Right lobe of liver (tissue), 6 donors: ENCODE data around the gene MAN1B1. TPM values are rescaled to one million over a fixed set of nuclear protein-coding genes. Genes with fewer than 3 reads are reported as not detected.

Experiments
- ATAC-seq, 4 donors: fragments of 200-7000 bp; cut with Tn5 transposase; one replicate each; pipeline ENCODE4 v1.9.1; 2020; ENCODE audit warnings: mild to moderate bottlenecking in 4 of 4, moderate library complexity in 4 of 4
- DNase-seq, 3 donors: peaks; one replicate each; pipeline ENCODE4 v3.0.0-alpha.2; 2020
- H3K27ac ChIP-seq, 3 donors: fragments of 200-600 bp; one replicate each; pipeline ENCODE4 v1.8.0; 2022
- H3K27me3 ChIP-seq, 2 donors: fragments of 200-600 bp; one replicate each; pipeline ENCODE4 v1.8.0; 2022
- H3K36me3 ChIP-seq, 4 donors: fragments of 200-600 bp; sonication (generic) in 1 of 4; one replicate each; pipeline versions ENCODE4 v1.5.1 to v1.8.0; 2017 to 2022; ENCODE audit warnings: control low read depth in 1 of 4
- H3K4me1 ChIP-seq, 4 donors: fragments of 200-600 bp; sonication (generic) in 1 of 4; one replicate each; pipeline versions ENCODE4 v1.5.1 to v1.8.0; 2017 to 2022; ENCODE audit warnings: control low read depth in 1 of 4
- H3K4me3 ChIP-seq, 3 donors: fragments of 200-600 bp; one replicate each; pipeline ENCODE4 v1.8.0; 2022
- H3K9me3 ChIP-seq, 4 donors: fragments of 200-600 bp; sonication (generic) in 1 of 4; one replicate each; pipeline versions ENCODE4 v1.5.1 to v1.8.0; 2017 to 2022; ENCODE audit warnings: control low read depth in 1 of 4
- POLR2A ChIP-seq: fragments of 450-650 bp; IDR thresholded peaks from one replicate; pipeline ENCODE4 v1.6.1; 2017; ENCODE audit warnings: antibody characterized with exemption, mild to moderate bottlenecking
- WGBS: methylation state at CpG from one replicate; pipeline ENCODE4 v1.1.6; 2018; ENCODE audit warnings: low coverage, low lambda C conversion rate; ENCODE audit not compliant: insufficient coverage; ENCODE audit errors: missing lambda C conversion rate; 5-methylcytosine and 5-hydroxymethylcytosine counted together
- intact Hi-C, 2 donors: fragments of 100-400 bp; cut with DNase I; formaldehyde crosslinking; loops; one replicate each; pipeline versions ENCODE4 v1.11.2 to v1.14.1; 2022
- total RNA-seq, 6 experiments: library from RNA; depleted of rRNA in 2 of 6; stranded (reverse); fragments of >200 nt in 2 of 6; fragmentation: NEBNext Ultra II Directional in 3 of 6; extraction: Animal tissue kit (Norgen Biotek cat#: 25700) in 3 of 6; gene quantifications; one replicate each; pipeline versions ENCODE4 v1.1.0 to v1.2.4, GENCODE V29; 2016 to 2023
- TF ChIP-seq, protein P1 (sequence below), 4 donors: fragments of 200-600 bp in 3 of 4; fragments of 450-650 bp in 1 of 4; IDR thresholded peaks; one replicate each; pipeline versions ENCODE4 v1.5.1 to v1.8.0; 2016 to 2022; ENCODE audit warnings: antibody characterized with exemption in 4 of 4, mild to moderate bottlenecking in 2 of 4
- donor health status: DM: no; HTN: yes; CAD: no.
- donor health status: DM: no; HTN: no; CAD: no.
- donor health status: DM: no; HTN: no; CAD: no.
- donor health status: DM: no; HTN: yes; CAD: no.
- donor health status: DM: no; HTN: yes; CAD: no.

MAN1B1 gene
- total RNA-seq, 6 experiments from 2014 or later, result 24.0 to 39.1 (median 28.8) TPM

DNA sequence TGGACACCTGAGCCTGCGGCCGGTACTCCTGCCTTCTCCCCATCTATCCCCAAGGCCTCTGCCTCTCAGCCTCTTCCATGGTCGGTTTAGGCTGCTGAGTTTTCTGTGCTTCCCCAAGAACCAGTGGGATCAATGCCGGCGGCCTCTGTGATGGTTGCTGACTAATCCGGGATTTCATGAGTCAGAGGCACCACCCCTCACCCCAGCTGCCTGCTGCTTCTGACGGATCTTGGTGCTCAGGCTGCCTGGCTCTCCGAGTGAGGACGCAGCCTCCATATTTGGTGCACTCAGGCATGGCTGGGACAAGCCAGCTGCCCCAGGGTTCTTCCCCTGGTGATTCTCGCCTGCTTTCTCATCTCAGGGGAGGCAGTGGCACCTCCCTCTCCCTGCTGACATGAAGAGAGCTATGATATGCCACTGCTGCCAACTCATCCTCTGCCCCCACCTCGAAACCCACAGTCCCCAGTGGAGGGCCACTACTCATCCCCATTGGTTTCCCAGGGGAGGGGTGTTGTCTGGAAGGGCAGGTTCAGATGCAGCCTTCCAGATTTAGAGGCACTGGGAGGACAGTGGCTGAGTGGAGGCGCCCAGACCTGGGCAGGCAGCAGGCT, 3.3 kb upstream of the MAN1B1 start:
- intact Hi-C loops, result no loop called here
- ATAC-seq (no peak), DNase-seq (no peak)
- 74% methylated on average over 4 of the region's 12 CpGs for WGBS
- H3K4me1 ChIP-seq, result peaks cover 0 to 17% (median 8%) of the 10 kb centered on the region in 4 donors
- H3K27me3 ChIP-seq, result peaks cover 0 to 6% of the 10 kb centered on the region in 2 donors
- no peak overlapping the region for H3K4me3 ChIP-seq
- H3K36me3 ChIP-seq, result peaks cover 0 to 4% (median 0%) of the 10 kb centered on the region in 4 donors
- TF ChIP-seq, protein P1, sequence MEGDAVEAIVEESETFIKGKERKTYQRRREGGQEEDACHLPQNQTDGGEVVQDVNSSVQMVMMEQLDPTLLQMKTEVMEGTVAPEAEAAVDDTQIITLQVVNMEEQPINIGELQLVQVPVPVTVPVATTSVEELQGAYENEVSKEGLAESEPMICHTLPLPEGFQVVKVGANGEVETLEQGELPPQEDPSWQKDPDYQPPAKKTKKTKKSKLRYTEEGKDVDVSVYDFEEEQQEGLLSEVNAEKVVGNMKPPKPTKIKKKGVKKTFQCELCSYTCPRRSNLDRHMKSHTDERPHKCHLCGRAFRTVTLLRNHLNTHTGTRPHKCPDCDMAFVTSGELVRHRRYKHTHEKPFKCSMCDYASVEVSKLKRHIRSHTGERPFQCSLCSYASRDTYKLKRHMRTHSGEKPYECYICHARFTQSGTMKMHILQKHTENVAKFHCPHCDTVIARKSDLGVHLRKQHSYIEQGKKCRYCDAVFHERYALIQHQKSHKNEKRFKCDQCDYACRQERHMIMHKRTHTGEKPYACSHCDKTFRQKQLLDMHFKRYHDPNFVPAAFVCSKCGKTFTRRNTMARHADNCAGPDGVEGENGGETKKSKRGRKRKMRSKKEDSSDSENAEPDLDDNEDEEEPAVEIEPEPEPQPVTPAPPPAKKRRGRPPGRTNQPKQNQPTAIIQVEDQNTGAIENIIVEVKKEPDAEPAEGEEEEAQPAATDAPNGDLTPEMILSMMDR (IDR thresholded peaks at IDR 0.05), result no peak
- no peak for TF ChIP-seq POLR2A
- H3K27ac ChIP-seq, result no peak overlapping the region
- H3K9me3 ChIP-seq, result no peaks in the 10 kb centered on the region

DNA sequence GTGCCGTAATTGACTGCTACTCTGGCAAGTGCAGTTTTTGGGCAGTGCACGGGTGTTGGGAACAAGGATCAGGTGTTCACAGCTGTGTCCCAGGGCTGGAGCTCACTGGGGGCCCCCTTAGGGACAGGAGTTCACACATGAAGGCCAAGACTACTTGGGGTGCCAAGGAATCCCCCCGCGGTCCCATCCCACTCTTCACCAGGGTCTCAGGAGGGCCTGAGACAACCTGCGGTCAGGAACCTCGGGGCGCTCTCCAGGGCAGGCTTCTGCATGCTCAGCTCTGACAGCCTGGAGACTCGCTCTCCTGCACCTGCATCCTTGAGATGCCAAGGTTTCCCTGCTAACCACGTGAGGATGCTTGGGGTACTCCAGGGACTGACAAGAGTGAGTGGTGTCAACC, 2.3 kb upstream of the MAN1B1 start:
- Histone ChIP-seq H3K9me3 (no peaks in the 10 kb centered on the region), H3K27ac (no peak overlapping the region), H3K4me1 (peaks cover 0 to 14% (median 8%) of the 10 kb centered on the region in 4 donors), H3K27me3 (no peaks in the 10 kb centered on the region), H3K4me3 (no peak overlapping the region), H3K36me3 (peaks cover 0 to 4% (median 0%) of the 10 kb centered on the region in 4 donors)
- DNase-seq, result no peak
- 43% methylated on average over 2 of the region's 9 CpGs for WGBS
- intact Hi-C loops, result no loop called here
- TF ChIP-seq POLR2A, result no peak
- TF ChIP-seq, protein P1 (IDR thresholded peaks at IDR 0.05), result no peak
- ATAC-seq, result no peak

DNA sequence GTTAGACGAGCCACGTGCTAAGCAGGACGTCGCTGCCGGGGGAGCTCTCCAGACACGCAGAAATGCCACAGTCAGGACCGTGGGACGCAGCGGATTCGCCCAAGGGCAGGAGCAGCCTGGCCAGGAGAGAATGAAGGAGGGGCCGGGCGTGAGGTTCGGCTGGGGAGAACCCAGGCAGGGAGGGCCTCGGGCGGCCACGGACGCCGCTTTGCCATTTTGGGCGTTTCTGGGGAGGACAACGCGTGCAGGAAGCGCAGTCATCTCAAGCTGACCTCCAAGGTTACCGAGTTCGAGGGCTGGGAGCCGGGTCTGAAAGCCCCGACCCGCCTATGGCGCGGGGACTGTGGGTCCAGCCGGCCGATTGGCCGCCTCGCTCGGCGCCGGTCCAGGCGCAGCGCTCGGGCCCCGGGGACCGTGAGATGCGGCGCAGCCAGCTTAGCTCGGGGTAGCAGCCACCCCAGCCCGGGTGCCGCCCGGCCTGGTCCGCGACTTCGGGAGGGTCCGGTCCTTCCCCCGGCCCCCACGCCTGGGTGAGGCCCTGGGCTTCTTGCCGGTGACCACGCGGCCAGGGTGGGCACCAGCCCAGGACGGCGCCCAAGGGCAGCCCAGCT, 760 bp upstream of the MAN1B1 start:
- ATAC-seq (peak in 3 of 4 donors; percentile 1 to 10 (median 4)), DNase-seq (peak in 2 of 3 donors; percentile 54 to 57)
- intact Hi-C loops, result no loop called here
- H3K27ac ChIP-seq, result peak overlapping the region; percentile 42 to 80 (median 61)
- H3K36me3 ChIP-seq, result peaks cover 0 to 2% (median 0%) of the 10 kb centered on the region in 4 donors
- no peaks in the 10 kb centered on the region for H3K9me3 ChIP-seq
- WGBS, result 13% methylated on average over 12 of the region's 58 CpGs
- peak overlapping the region; percentile 67 to 82 (median 73) for H3K4me3 ChIP-seq
- peaks cover 0 to 14% (median 8%) of the 10 kb centered on the region in 4 donors for H3K4me1 ChIP-seq
- no peaks in the 10 kb centered on the region for H3K27me3 ChIP-seq
- TF ChIP-seq, protein P1 (IDR thresholded peaks at IDR 0.05), result no peak
- no peak for TF ChIP-seq POLR2A

DNA sequence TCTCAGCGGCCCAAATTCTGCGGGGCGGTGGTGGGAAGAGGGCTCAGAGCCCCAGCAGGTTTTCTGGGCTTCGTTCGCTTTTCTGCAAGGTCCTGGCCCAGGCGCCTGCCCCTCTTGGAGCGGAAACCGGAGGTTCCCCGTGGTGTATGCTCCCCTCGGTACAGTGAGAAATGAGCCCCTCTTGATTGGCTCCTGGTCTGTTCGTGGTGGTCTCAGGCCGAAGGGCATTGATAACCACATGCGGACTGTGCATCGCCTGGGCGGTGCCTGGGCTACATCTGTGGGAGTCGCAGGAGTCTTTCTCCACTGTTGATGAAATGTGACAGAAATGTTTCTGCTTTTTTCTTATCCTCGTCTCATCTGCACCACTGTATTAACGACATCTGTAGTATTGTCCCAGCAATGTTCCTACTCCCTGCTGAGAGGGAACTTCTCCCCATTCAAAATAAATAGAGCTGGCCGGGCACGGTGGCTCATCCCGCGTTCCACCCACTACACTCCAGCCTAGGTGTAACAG, 682 bp downstream of the MAN1B1 start:
- Histone ChIP-seq H3K4me3 (peak overlapping the region; percentile 62 to 82 (median 73)), H3K9me3 (no peaks in the 10 kb centered on the region), H3K4me1 (peaks cover 0 to 14% (median 8%) of the 10 kb centered on the region in 4 donors), H3K36me3 (peaks cover 0 to 2% (median 0%) of the 10 kb centered on the region in 4 donors), H3K27ac (peak overlapping the region; percentile 19 to 76 (median 49)), H3K27me3 (no peaks in the 10 kb centered on the region)
- 26% methylated on average over 15 of the region's 22 CpGs for WGBS
- no peak for ATAC-seq
- TF ChIP-seq, protein P1 (IDR thresholded peaks at IDR 0.05), result no peak
- no peak for TF ChIP-seq POLR2A
- intact Hi-C loops, result no loop called here
- no peak for DNase-seq
